MCF 10A (cell line): Measurements from ENCODE around the gene COL10A1. TPM values are rescaled to one million over a fixed set of nuclear protein-coding genes. Genes with fewer than 3 reads are reported as not detected.

ENCODE experiments used
- Bru-seq: library from RNA; stranded (reverse); fragments of 400-500 nt; gene quantifications from one replicate; lab custom pipeline; 2021; lab: Mats Ljungman, UMichigan
- BruChase-seq, 2 experiments: library from RNA; stranded (reverse); fragments of 400-500 nt; gene quantifications; one replicate each; lab custom pipeline; 2021; lab: Mats Ljungman, UMichigan
- BruUV-seq: library from RNA; stranded (reverse); fragments of 400-500 nt; replicated peaks from 2 replicates; lab custom pipeline; 2021; lab: Mats Ljungman, UMichigan
- CTCF ChIA-PET: fragments of 300-600 bp; sonication (Branson Sonifier 250); formaldehyde crosslinking; extraction: SDS; loops from one replicate; lab custom pipeline; 2021; ENCODE audit warnings: antibody characterized with exemption, inconsistent platforms; lab: Yijun Ruan, JAX
- POLR2A ChIA-PET: fragments of 300-600, 350-650 bp; sonication (Branson Sonifier 250); formaldehyde crosslinking; extraction: SDS; loops from one replicate; lab custom pipeline; 2020; ENCODE audit warnings: antibody characterized with exemption, inconsistent platforms; lab: Yijun Ruan, JAX
- DNase-seq: peaks from one replicate; pipeline ENCODE4 v3.0.0-alpha.2; 2018; ENCODE audit not compliant: unreplicated experiment
- H3K27ac Mint-ChIP-seq: one replicate; pipeline ENCODE4 v1.8.0; 2022; ENCODE audit warnings: mild to moderate bottlenecking, low read depth, mixed read lengths; ENCODE audit not compliant: unreplicated experiment
- H3K27me3 Mint-ChIP-seq: one replicate; pipeline ENCODE4 v1.8.0; 2022; ENCODE audit warnings: mixed read lengths; ENCODE audit not compliant: insufficient read depth, unreplicated experiment
- H3K36me3 Mint-ChIP-seq: one replicate; pipeline ENCODE4 v1.8.0; 2022; ENCODE audit warnings: mild to moderate bottlenecking, moderate library complexity, mixed read lengths; ENCODE audit not compliant: insufficient read depth, unreplicated experiment
- H3K4me1 Mint-ChIP-seq: one replicate; pipeline ENCODE4 v1.8.0; 2022; ENCODE audit warnings: mixed read lengths; ENCODE audit not compliant: insufficient read depth, unreplicated experiment
- H3K4me3 Mint-ChIP-seq: one replicate; pipeline ENCODE4 v1.8.0; 2022; ENCODE audit warnings: mild to moderate bottlenecking, moderate library complexity, mixed read lengths; ENCODE audit not compliant: unreplicated experiment
- H3K9me3 Mint-ChIP-seq: one replicate; pipeline ENCODE4 v1.8.0; 2022; ENCODE audit warnings: mixed read lengths; ENCODE audit not compliant: unreplicated experiment
- CTCF ChIP-seq: fragments of 200-600 bp; IDR thresholded peaks from one replicate; pipeline ENCODE4 v1.8.0; 2022; ENCODE audit warnings: antibody characterized with exemption, mild to moderate bottlenecking; ENCODE audit not compliant: unreplicated experiment
- intact Hi-C: fragments of 100-400 bp; cut with micrococcal nuclease; formaldehyde crosslinking; loops from 2 replicates; pipeline ENCODE4 v1.14.1; 2022
- long read RNA-seq: library from polyadenylated mRNA; stranded (forward); transcript quantifications from one replicate; pipeline ENCODE4 v2.0.0, GENCODE V29; 2022
- total RNA-seq: library from RNA; stranded (reverse); gene quantifications from 2 replicates; pipeline ENCODE4 v1.2.3, GENCODE V29; 2022

The COL10A1 gene
- total RNA-seq (not detected in 2 replicates), Bru-seq, nascent RNA (not detected), BruChase-seq, experiment 1, labeled RNA remaining after a 6-hour chase (not detected), BruChase-seq, experiment 2, labeled RNA remaining after a 2-hour chase (not detected)
- long read RNA-seq: 0 reads

GRCh38 chr6:116126032-116126431 lies at the start of gene COL10A1:
Gene COL10A1 (minus strand): TSS chr6:116126132. CDS start chr6:116125492, 640 bp downstream.
- H3K36me3 Mint-ChIP-seq: no peaks in the 10 kb centered on the region
- H3K4me1 Mint-ChIP-seq: no peaks in the 10 kb centered on the region
- no peaks in the 10 kb centered on the region for H3K9me3 Mint-ChIP-seq
- no peak for TF ChIP-seq CTCF
- DNase-seq: no peak
- intact Hi-C loops: no loop called here
- no peak within 1 kb of the TSS for H3K4me3 Mint-ChIP-seq
- CTCF ChIA-PET: no interaction called here
- BruUV-seq: no TSS peak
- no peaks in the 10 kb centered on the region for H3K27me3 Mint-ChIP-seq
- no peak within 1 kb of the TSS for H3K27ac Mint-ChIP-seq
- POLR2A ChIA-PET: interaction anchor here (0.8 kb wide), 1 partner anchor 25 kb away, joined by 4 read pairs; the partner anchor contains the start of gene NT5DC1

GRCh38 chr6:116175344-116175743 lies 49.4 kb upstream of the COL10A1 start:
- no peak overlapping the region for H3K27ac Mint-ChIP-seq
- ChIA-PET POLR2A (no interaction called here), CTCF (no interaction called here)
- H3K36me3 Mint-ChIP-seq: no peaks in the 10 kb centered on the region
- peaks cover 14% of the 10 kb centered on the region for H3K9me3 Mint-ChIP-seq
- intact Hi-C loops: no loop called here
- DNase-seq: peak; percentile 4
- H3K4me3 Mint-ChIP-seq: no peak overlapping the region
- no peak for TF ChIP-seq CTCF
- BruUV-seq: no TSS peak
- no peaks in the 10 kb centered on the region for H3K27me3 Mint-ChIP-seq
- peaks cover 6% of the 10 kb centered on the region for H3K4me1 Mint-ChIP-seq

GRCh38 chr6:116173928-116174327 lies 48.0 kb upstream of the COL10A1 start:
- Mint-ChIP-seq H3K9me3 (peaks cover 14% of the 10 kb centered on the region), H3K27ac (no peak overlapping the region), H3K27me3 (no peaks in the 10 kb centered on the region), H3K4me1 (peaks cover 6% of the 10 kb centered on the region), H3K4me3 (no peak overlapping the region), H3K36me3 (no peaks in the 10 kb centered on the region)
- BruUV-seq: no TSS peak
- CTCF ChIA-PET: interaction anchor here (0.9 kb wide), 2 partner anchors 12 to 43 kb away, joined by 3 to 4 read pairs; no protein-coding TSS in a partner anchor
- POLR2A ChIA-PET: no interaction called here
- TF ChIP-seq CTCF: no peak
- DNase-seq: no peak
- intact Hi-C loops: no loop called here

- BruUV-seq: no TSS peak
- H3K36me3 Mint-ChIP-seq: no peaks in the 10 kb centered on the region
- intact Hi-C loops: no loop called here
- H3K27me3 Mint-ChIP-seq: no peaks in the 10 kb centered on the region
- no peak for DNase-seq
- CTCF ChIA-PET: interaction anchor here (0.6 kb wide), 1 partner anchor 274 kb away, joined by 3 read pairs; no protein-coding TSS in a partner anchor
- H3K9me3 Mint-ChIP-seq: peaks cover 5% of the 10 kb centered on the region
- POLR2A ChIA-PET: no interaction called here
- no peak for TF ChIP-seq CTCF
- H3K4me1 Mint-ChIP-seq: peaks cover 6% of the 10 kb centered on the region
- no peak overlapping the region for H3K27ac Mint-ChIP-seq
- no peak overlapping the region for H3K4me3 Mint-ChIP-seq
These were observed 44.6 kb upstream of the COL10A1 start for GRCh38 chr6:116170358-116171057.
